NCI-H2227 (cell line): ENCODE data around the gene ARHGAP6.

Experiments
- DNase-seq: peaks from one replicate; lab custom pipeline; 2025; ENCODE audit not compliant: unreplicated experiment; lab: John Stamatoyannopoulos, UW

The ARHGAP6 gene

GRCh38 chrX:11406109-11406765, 259.5 kb downstream of the ARHGAP6 start:
- DNase-seq = no peak

- no peak for DNase-seq
Measured at GRCh38 chrX:11403631-11404030, 262.1 kb downstream of the ARHGAP6 start.

- DNase-seq = no peak
Measured at GRCh38 chrX:11401966-11402365, 263.8 kb downstream of the ARHGAP6 start.

- DNase-seq = no peak
Measured at GRCh38 chrX:11399489-11400094, 266.1 kb downstream of the ARHGAP6 start.

GRCh38 chrX:11398785-11399184, 266.9 kb downstream of the ARHGAP6 start:
- no peak for DNase-seq

- DNase-seq = no peak
Measured at GRCh38 chrX:11398139-11398538, 267.6 kb downstream of the ARHGAP6 start.

GRCh38 chrX:11397680-11398079, 268.0 kb downstream of the ARHGAP6 start:
- DNase-seq = no peak

GRCh38 chrX:11395859-11396258, 269.9 kb downstream of the ARHGAP6 start:
- DNase-seq = no peak

GRCh38 chrX:11393949-11394654, 271.6 kb downstream of the ARHGAP6 start:
- DNase-seq = no peak

- DNase-seq = no peak
Measured at GRCh38 chrX:11386812-11387211, 278.9 kb downstream of the ARHGAP6 start.

GRCh38 chrX:11386001-11386523, 279.7 kb downstream of the ARHGAP6 start:
- no peak for DNase-seq

- DNase-seq = no peak
Measured at GRCh38 chrX:11382930-11383329, 282.8 kb downstream of the ARHGAP6 start.

GRCh38 chrX:11381464-11381863, 284.3 kb downstream of the ARHGAP6 start:
- peak; percentile 38 for DNase-seq

- no peak for DNase-seq
Measured at GRCh38 chrX:11380187-11380844, 285.4 kb downstream of the ARHGAP6 start.

- no peak for DNase-seq
Measured at GRCh38 chrX:11376163-11376562, 289.6 kb downstream of the ARHGAP6 start.

- no peak for DNase-seq
Measured at GRCh38 chrX:11375614-11376119, 290.1 kb downstream of the ARHGAP6 start.

GRCh38 chrX:11374570-11374969, 291.1 kb downstream of the ARHGAP6 start:
- no peak for DNase-seq

GRCh38 chrX:11371106-11371505, 294.6 kb downstream of the ARHGAP6 start:
- no peak for DNase-seq

GRCh38 chrX:11367609-11368430, 297.9 kb downstream of the ARHGAP6 start:
- no peak for DNase-seq

- DNase-seq = no peak
Measured at GRCh38 chrX:11366998-11367595, 298.6 kb downstream of the ARHGAP6 start.
